Occipital lobe (tissue), 2 donors: ENCODE results near the gene CABLES1. TPM values are rescaled to one million over a fixed set of nuclear protein-coding genes. Genes with fewer than 3 reads are reported as not detected.
"Not testable (repeated sequence)": the region's sequence is repeated elsewhere in the genome, so short reads cannot be mapped to it uniquely, and the experiment has no call there.

Source experiments
- DNase-seq: peaks from one replicate; lab custom pipeline; 2025; lab: John Stamatoyannopoulos, UW
- total RNA-seq: library from RNA; depleted of rRNA; stranded (reverse); fragments of >200 nt; gene quantifications from one replicate; pipeline ENCODE4 v1.2.3, GENCODE V29; 2014

CABLES1 gene
- total RNA-seq, 1 donor from 2014 or later, result 6.7 TPM

DNA sequence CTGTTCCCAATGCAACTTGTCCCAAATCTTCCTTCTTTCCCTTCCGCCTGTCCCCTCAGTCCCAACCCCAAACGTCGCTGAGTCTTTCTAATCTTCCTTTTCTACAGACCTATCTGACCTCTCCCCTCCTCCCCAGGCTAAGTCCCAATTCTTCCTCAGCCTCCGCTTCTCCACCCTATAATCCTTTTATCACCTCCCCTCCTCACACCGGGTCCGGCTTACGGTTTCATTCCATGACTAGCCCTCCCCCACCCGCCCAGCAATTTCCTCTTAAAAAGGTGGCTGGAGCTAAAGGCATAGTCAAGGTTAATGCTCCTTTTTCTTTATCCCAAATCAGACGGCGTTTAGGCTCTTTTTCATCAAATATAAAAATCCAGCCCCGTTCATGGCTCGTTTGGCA, 150.3 kb downstream of the CABLES1 start:
- DNase-seq, result not testable (repeated sequence)

DNA sequence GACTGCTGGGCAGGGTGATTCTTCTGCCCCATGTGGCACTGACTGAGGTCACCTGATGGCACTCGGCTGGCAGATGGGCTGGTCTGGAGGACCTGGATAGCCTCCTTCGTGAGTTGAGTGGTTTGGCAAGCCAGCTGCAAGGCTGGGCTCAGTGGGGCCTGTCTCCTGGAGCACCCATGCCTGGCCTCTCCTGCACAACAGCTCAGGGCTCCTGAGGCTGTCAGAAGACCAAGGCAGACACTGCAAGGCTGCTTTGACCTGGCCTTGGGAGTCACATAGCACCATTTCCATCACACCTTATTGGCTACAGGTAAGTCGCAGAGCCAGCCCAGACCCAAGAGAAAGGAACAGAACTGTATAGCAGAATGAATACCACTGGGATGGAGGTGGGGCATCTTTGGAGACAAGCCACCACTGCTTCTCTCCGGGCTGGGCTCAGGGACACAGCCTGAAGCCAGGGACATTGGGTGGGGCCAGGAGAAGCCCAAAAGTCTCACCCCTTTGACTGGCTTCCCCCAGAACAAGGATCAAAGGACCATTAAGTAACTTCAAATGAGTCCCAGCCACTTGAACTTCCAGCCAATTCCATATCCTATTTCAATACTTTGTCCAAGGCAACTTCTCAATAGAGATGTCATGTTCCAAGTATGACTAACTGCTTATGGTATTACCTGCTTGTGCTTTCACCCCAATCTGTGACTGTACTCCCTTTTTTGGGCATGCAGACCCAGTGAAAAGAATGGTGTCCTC, 156.3 kb downstream of the CABLES1 start:
- no peak for DNase-seq

DNA sequence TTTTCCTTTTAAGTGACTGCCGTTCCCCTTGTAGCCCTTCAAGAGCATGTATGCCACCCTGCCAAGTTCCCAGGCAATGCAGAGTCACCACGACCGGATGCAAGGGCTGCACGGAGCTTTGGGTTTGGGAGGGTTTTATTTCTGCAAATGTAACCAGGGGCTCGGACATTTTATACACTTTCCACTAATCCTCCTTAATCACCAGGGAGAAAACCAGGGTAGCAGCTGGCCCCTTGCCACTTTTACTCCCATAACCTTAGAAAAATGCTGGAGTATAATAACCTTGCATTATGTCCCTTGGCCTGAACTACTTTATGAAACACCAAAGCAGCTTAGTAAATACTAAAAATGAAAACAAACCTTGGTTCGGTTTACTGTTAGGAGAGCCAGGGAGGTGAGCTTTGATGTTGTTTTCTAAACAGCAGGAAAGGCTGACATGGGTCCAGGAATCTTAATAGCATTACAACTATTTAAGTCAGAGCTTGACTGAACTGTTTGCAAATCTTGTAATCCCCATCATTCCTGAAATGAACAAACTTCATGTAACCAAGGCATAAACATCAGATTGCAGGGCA, 165.0 kb downstream of the CABLES1 start:
- DNase-seq, result no peak

DNA sequence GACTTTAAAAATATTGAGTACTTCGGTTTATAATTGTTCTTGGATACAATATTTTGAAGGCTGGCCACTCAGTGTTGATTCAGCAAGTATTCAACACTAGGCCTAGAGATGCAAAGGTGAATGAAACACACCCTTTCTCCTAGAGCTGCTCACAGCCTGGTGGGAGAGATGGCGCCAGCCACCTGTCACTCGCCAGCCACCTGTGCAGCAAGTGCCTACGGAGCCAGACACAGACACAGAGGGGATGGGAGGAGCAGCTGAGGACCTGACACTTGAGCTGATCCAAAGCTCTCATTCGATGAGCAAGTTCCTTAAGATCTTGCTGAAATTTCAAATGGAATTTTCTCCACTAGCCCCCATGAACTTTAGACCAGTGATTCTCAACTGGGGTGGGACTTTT, 166.7 kb downstream of the CABLES1 start:
- DNase-seq, result no peak

DNA sequence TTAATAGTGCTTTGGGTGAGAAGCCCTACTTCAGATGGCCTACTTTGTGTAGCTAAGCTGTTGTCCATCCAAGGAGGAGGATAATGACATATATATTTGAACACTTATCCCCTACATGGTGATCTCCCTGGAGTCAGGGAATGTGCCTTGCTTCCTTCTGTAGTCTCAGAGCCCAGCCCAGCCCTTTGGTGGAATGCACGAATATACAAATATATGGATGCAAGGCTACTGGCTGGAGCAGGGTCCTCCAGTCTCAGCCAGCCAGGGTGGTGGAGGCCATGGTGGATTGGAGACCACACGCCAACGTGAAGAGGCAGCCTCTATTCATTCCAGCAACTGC, 167.2 kb downstream of the CABLES1 start:
- DNase-seq, result no peak

DNA sequence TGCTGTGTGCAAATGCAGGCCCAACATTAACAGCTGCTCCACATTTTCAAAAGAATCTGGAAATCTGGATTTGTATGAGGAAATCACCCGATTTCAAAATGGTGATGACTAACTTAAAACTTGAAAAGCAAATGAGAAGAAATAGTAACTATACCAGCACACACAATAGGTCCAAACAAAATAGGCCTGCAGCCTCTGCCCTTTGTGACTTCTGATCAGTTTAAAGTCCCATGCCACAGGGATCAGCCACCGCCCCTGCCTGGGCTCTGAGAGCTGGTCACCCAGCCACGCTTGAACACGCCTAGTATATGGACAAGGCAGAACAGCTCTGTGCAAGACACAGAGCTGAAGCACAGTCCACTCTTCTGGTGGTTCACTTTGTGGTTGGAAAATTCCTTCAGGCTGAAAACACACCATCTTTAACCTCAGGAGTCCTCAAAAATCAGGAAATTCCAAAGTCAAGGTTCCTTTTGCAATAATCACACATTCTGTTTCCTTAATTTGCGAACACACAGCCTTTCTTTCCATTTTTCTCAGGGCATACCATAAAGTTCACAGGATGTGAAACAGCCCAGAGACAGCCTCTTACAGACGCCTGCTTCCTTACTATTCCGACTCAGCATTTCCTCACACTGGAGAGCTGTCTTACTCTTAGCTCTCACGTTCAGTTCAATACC, 167.7 kb downstream of the CABLES1 start:
- DNase-seq, result no peak

DNA sequence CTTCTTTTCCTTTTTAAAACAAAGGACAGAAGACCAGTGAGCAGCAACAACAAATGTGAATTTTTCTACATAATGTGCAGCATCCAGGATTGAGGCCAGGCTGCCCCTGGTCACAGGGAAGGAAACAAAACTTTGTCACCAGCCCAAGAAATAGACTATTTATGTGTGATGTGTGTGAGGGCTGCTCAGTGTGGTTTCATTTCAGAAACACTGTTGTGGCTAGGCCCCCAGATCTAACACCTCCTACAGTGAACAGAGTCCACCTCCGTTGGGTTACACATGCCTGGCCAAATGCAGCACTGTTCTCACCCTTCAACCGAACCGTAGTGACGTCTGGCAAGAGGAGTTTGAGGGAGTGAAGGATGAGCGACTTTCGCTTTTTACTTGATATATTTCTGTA, 171.5 kb downstream of the CABLES1 start:
- DNase-seq, result no peak

DNA sequence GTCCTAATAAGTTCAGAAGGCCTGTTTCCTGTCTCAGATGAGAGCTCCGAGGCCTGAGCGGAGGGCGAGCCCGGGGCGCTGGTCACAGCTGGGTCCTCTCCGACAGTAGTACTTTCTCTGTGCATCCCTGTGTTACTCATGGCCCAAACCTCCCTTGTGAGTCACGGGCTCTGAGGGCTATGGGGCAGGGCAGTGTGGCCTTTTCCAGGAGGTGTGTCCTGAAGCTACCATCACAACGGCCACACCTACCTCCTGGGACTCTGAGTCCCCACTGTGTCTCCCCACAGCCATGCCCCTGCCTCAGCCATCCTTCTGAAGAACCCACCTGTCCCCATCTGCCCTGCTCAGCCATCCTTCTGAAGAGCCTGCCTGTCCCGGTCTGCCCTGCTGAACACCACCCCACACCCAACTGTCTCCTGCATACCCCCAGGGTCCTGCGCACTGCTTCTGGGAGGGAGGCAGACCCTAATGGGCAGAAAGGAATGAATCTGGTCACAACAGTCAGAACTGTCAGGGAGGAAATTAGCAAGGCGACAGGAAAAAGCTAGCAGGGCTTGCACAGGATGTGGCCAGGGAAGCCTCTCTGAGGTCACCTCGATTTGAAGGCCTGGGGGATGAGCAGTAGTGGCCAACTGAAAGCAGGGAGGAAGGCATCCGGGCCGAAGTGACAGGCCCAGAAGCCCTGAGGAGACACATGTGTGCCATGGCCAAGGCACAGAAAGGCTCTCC, 172.4 kb downstream of the CABLES1 start:
- DNase-seq, result no peak

Other genes starting within 250 kb of the CABLES1 start
- 45.7 TPM for gene RBBP8, start 202.2 kb upstream of the CABLES1 start, total RNA-seq